Right ventricle myocardium inferior (tissue), 1 donor: Measurements from ENCODE around the gene KRTAP5-9. TPM values are rescaled to one million over a fixed set of nuclear protein-coding genes. Genes with fewer than 3 reads are reported as not detected.
"Not testable (repeated sequence)": the region's sequence is repeated elsewhere in the genome, so short reads cannot be mapped to it uniquely, and the experiment has no call there.

Experiments used
- ATAC-seq: fragments of 200-7000 bp; cut with Tn5 transposase; one replicate; pipeline ENCODE4 v1.9.1; 2020; ENCODE audit warnings: mild to moderate bottlenecking, moderate library complexity
- DNase-seq: peaks from one replicate; pipeline ENCODE4 v3.0.0; 2021; ENCODE audit errors: missing footprints
- intact Hi-C: fragments of 100-400 bp; cut with DNase I; formaldehyde crosslinking; loops from one replicate; pipeline ENCODE4 v1.11.0; 2022
- total RNA-seq: library from RNA; stranded (reverse); fragmentation: NEBNext Ultra II Directional; extraction: Animal tissue kit (Norgen Biotek cat#: 25700); gene quantifications from one replicate; pipeline ENCODE4 v1.2.1, GENCODE V29; 2021
- donor health status: DM: no; HTN: yes; CAD: no; lungs with severe emphysema.

KRTAP5-9 gene
- total RNA-seq, 1 donor from 2014 or later: not detected

DNA sequence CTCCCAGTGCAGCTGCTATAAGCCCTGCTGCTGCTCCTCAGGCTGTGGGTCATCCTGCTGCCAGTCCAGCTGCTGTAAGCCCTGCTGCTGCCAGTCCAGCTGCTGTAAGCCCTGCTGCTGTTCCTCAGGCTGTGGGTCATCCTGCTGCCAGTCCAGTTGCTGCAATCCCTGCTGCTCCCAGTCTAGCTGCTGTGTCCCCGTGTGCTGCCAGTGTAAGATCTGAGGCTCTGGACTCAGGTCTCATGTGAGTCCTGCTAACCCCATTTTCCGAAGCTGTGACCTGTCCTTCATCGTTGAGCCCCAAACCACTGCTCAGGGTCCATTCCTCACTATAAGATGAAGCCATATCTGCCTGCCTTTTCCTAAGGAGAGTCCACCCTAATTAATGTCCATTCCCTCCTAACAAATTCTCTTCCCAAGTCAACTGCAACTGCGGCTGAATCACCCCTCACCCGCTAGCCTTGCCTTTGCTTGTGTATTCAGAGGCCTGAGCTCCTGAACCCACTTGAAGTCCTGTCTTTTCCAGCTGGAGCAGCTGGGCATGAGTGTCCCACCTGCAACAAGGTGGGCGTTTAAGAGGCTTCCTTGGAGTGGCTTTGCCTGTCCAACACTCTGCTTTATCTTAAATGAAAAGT lies 20.5 kb upstream of the KRTAP5-9 start:
- intact Hi-C loops: no loop called here
- DNase-seq: no peak
- no peak for ATAC-seq

DNA sequence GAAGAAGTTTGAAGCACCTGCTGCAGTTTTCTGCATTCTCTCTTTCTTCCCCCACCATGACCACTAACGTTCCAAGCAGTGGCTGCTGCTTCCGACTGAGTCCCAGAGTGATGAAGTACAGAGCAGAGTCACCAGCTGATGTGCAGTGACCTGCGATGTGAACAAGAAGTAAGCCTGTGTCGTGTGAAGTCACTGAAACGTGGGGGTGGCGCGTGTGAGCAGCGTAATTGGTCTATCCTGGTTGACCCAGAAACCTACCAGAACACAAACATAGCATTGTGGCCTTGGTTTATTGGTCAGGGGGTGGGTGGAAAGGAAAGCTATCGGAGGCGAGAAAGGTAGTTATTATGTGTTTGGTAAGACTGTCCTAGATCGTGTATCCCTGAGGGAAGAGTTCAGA lies 17.6 kb upstream of the KRTAP5-9 start:
- DNase-seq (no peak), ATAC-seq (no peak)
- intact Hi-C loops: no loop called here

DNA sequence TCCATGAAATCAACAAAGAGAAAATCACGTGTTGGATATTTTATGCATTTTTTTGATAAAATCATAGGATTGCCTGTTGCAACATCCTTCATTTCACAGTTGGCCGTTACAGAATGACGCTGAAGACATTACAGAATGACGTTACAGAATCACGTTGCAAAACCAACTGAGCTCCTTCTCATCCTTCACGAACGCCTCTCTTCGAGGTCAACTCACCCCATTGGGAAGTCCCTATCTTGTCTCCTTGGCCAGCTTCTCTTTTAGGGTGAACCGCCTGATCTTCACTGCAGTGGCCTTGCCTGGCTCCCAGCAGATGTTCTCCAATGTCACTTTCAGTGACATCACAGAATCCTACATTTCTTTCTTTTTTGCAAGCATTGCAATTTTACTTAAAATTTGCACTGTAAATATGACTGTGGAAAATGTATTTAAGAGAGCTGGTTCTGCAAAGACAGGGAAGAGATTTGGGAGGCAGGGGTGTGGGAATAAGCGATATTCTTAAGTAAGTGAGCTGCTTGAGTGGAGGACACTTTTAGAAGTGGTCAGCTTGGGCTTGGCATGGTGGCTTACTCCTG lies 16.1 kb upstream of the KRTAP5-9 start:
- intact Hi-C loops: no loop called here
- no peak for ATAC-seq
- no peak for DNase-seq

DNA sequence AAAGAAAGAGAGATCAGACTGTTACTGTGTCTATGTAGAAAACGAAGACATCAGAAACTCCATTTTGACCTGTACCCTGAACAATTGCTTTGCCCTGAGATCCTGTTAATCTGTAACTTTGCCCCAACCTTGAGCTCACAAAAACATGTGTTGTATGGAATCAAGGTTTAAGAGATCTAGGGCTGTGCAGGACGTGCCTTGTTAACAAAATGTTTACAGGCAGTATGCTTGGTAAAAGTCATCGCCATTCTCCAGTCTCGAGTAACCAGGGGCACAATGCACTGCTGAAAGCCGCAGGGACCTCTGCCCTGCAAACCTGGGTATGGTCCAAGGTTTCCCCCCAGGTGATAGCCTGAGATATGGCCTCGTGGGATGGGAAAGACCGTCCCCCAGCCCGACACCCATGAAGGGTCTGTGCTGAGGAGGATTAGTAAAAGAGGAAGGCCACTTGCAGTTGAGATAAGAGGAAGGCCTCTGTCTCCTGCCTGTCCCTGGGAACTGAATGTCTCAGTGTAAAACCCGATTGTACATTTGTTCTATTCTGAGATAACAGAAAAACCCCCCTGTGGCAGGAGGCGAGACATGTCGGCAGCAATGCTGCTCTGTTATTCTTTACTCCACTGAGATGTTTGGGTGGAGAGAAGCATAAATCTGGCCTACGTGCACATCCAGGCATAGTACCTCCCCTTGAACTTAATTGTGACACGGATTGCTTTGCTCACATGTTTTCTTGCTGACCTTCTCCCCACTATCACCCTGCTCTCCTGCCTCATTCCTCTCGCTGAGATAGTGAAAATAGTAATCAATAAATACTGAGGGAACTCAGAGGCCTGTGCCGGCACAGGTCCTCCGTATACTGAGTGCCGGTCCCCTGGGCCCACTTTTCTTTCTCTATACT lies 13.3 kb upstream of the KRTAP5-9 start:
- intact Hi-C loops, ATAC-seq, DNase-seq: not testable (repeated sequence)

DNA sequence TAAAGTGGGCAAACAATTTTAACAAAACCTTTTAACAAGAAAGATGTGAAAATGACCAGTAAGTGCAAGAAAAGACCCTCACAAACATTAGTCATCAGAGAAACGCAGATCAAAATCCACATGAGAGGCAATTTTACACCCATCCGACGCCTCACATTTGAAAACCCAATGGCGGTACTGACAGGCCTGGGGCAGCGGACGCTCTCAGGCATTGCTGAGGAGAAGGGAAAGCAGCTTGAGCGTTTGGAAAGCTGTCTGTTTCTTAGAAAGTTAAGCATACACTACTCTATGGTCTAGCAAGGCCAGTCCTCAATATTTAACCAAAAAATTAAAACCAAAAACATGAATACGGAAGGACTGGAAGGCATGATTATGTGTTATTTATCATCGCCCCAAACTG lies 12.4 kb upstream of the KRTAP5-9 start:
- ATAC-seq: no peak
- intact Hi-C loops: no loop called here
- DNase-seq: no peak

DNA sequence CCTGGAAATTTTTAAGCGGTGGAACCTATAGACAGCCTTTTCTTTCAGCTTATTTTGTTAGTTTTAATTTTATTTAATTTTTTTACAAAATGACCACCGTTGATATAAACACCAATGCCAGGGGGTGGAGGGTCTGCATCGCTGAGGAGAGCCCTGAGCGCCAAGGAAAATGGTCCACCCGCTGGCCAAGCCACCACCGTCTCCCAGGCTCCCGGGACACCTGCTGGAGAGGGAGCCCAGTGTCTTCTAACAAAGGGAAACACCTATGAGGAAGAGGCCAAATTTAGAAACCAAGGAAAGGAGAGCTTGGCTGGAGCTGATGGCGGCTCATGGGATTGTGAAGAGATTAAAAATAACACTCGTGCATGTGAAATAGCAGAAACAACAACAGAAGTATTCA lies 10.7 kb upstream of the KRTAP5-9 start:
- DNase-seq (no peak), ATAC-seq (no peak)
- intact Hi-C loops: no loop called here

DNA sequence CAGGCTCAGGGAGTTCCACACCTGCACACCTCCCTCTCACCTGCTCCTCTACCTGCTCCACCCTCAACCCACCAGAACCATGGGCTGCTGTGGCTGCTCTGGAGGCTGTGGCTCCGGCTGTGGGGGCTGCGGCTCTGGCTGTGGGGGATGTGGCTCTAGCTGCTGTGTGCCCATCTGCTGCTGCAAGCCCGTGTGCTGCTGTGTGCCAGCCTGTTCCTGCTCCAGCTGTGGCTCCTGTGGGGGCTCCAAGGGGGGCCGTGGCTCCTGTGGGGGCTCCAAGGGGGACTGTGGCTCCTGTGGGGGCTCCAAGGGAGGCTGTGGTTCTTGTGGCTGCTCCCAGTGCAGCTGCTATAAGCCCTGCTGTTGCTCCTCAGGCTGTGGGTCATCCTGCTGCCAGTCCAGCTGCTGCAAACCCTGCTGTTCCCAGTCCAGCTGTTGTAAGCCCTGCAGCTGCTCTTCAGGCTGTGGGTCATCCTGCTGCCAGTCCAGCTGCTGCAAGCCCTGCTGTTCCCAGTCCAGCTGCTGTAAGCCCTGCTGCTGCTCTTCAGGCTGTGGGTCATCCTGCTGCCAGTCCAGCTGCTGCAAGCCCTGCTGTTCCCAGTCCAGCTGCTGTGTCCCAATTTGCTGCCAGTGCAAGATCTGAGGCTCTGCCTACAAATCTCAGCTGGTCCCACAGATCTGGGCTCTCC lies 10.1 kb upstream of the KRTAP5-9 start, which contains the start of gene KRTAP5-8:
KRTAP5-8 (plus strand) TSS at position 49 of the 689 bp plus-strand sequence; CDS start at position 80, 31 bp downstream.
- DNase-seq, ATAC-seq, intact Hi-C loops: not testable (repeated sequence)

DNA sequence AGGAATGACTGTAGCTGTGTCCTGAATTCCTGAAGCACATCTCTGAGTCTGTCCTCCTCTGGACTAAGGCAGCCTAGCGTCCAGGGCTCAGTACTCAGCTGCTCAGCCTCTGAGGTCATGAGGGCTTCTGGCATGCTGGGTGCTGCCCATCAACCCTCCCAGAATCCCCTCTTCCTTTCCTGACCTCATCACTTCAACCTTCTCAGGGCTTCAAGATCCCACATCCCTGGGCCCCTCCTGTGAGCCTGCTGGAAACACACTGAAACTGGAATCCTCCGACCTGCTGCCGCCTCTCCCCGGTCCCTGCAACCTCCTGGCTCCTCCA lies 9.6 kb upstream of the KRTAP5-9 start:
- intact Hi-C loops: no loop called here

DNA sequence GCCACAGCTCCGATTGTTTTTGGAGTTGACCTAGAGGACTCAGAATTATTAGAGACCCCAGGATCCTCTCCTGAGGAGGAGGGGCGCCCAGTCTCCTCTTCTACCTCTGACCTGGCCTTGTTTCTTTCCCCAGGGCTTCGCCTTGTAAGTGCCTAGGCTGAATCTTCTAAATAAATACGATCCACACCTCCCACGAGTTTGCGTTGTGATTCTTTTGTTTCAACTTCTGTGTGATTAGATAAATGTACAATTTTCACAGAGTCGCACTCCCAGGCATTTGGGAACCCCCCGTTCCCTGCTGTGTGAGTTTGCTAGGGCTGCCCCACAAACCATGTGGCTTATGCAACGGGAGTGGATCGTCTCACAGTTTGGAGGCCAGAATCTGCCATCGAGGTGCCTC lies 9.2 kb upstream of the KRTAP5-9 start:
- no peak for ATAC-seq
- no peak for DNase-seq
- intact Hi-C loops: no loop called here

More for the DNA sequence above, 9.6 kb upstream of the KRTAP5-9 start:
- no peak for DNase-seq
- ATAC-seq: no peak

DNA sequence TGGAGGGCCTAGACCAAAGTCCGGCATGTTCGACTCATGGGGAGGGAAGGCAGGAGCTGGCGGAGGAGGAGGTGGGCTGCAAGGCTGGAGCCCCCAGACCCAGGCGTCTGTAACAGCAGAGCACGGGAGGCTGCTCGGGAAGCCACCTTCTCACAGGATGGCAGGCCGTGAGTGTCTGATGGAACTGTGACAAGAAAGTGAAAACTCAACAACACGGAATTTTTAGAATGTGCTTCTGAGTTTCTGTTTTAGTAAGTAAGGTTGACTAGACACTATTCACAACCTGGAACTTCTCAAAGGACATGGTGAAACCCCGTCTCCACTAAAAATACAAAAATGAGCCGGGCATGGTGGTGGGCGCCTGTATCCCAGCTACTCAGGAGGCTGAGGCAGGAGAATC lies 8.2 kb upstream of the KRTAP5-9 start:
- intact Hi-C loops, DNase-seq, ATAC-seq: not testable (repeated sequence)

DNA sequence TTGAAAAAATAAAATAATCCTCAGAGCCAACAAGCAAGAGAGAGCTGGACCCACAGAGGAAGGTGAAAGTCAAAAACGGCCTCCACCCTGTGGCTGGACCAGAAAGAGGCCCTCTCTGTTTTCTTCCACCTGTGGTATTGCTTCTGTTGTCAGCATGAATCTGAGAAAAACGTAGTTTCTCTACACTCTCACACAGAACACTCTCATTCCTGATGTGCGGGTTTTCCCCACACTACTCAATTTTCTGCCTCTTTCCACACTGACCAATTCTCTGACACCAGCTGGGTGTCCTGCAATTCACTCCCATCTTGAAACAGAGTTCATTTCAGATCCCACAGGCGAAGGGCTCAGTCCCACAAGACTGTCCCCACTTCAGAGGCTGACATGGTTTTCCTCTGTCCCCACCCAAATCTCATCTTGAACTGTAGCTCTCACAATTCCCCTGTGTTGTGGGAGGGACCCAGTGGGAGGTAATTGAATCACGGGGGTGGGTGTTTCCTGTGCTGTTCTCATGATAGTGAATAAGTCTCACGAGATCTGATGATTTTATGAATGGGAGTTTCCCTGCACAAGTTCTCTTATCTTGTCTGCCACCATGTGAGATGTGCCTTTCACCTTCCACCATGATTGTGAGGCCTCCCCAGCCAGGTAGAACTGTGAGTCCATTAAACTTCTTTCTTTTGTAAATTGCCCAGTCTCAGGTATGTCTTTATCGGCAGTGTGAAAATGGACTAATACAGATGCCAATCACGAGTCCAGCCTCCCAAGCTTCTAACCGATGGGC lies 7.5 kb upstream of the KRTAP5-9 start:
- intact Hi-C loops, DNase-seq, ATAC-seq: not testable (repeated sequence)

DNA sequence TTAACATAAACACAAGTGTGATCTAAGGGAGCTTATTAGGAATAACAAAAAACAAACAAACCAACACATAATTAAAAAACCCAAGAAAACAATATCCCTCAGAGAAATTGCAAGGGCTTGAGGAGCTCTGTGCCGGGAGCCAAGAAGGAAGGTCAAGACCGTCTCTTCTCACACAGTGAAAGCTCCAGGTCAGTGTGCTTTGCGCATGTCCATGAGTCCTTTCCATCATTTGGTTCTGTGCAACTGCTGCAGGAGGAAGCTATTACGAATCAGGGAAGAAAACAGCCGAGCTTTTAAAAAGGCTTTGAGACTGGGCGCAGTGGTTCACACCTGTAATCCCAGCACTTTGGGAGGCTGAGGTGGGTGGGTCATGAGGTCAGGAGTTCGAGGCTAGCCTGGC lies 5.8 kb upstream of the KRTAP5-9 start:
- no peak for ATAC-seq
- no peak for DNase-seq
- intact Hi-C loops: no loop called here

DNA sequence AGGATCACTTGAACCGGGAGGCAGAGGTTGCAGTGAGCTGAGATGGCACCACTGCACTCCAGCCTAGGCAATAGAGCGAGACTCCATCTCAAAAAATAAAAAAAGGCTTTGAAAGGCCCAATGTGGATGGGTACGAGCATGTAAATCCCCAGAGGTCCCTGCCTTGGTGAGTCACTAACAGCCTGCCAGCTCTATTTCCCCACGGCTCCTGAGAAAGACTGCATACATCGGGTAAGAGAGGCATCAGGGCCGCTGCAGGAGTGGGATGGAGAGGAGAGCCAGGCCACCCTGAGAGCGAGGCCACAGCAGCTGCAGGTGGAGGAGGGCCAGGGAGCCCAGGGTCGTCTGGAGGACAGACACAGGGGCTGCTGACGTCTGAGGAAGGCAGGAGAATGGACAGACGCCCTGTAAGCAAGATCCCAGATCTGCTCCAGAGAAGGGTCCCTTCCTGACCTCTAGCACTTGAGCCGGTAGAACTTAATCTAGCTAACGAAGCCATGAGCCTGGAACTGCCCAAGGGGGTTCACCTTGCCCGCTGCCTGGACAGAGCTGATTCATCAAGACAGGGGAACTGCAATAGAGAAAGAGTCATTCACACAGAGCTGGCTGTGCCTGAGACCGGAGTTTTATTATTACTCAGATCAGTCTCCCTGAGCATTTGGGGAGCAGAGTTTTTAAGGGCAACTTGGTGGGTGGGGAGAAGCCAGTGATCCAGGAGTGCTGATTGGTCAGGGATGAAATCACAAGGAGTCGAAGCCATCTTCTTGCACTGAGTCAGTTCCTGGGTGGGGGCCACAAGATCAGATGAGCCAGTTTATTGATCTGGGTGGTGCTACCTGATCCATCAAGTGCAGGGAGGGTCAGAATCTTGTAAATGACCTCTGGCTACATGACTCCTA lies 5.1 kb upstream of the KRTAP5-9 start:
- ATAC-seq: no peak
- DNase-seq: no peak
- intact Hi-C loops: no loop called here

DNA sequence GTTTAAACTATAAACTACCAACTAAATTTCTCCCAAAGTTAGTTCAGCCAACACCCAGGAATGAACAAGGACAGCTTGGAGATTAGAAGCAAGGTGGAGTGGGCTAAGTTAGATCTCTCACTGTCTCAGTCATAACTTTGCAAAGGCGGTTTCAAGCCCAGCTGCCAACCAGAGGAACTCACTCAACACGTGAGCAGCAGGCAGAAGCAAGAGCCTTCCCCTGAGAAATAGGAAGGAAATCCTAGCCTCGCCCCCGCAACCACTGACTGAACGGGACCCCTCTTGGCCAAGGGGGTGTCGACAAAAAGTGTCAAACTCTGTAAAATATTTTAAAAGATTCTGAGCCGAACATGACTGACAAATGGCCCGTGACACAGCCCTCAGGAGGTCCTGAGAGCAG lies 4.4 kb upstream of the KRTAP5-9 start:
- intact Hi-C loops: no loop called here
- ATAC-seq (no peak), DNase-seq (no peak)

DNA sequence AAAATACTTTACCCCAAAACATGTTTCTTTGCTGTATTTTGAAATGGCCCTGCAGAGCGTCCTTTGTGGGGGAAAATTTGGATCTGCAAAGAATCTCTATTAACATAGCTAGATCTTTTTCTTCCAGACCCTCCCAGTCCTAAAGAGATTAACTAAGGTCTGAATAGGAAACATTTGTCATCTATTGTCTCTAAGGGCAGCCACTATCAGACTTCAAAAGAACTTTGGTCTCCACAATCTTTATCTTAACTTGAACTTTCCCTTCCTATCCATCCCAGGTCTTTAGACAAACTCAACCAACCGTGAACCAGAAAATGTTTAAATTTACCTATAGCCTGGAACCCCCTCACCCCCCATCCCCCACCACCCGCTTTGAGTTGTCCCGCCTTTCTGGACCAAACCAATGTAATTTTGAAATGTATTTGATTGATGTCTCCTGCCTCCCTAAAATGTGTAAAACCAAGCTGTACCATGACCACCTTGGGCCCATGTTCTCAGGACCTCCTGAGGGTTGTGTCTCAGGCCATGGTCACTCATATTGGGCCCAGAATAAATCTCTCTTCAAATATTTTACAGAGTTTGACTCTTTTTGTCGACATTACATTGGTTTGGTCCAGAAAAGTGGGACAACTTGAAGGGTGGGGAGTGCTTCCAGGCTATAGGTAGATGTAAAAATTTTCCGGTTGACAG lies 3.5 kb upstream of the KRTAP5-9 start:
- no peak for ATAC-seq
- no peak for DNase-seq
- intact Hi-C loops: no loop called here

DNA sequence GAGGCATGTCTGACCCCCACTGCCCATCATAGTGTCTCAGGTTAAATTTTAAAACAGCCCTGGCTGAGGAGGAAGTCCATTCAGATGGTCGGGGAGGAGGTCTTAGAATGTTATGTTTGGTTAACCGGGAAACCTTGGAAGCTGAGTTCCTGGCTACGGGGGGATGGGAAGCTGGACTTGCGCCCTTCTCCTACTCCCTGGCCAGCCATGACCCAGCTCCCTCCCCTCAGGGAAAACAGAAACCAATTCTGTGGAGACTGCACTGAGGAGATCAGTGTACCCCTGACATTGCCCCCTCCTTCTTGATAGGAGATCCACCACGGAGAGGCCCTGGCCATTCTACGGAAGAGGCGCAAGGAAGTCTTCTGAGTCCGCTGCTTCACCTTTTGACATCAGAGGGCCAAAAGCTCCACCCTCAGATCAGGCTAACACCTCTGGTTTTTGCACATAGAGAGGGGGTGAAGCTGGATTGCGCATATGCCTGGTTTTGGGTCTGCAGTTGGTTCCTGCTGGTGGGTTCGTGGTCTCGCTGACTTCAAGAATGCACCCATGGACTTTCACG lies 2.7 kb upstream of the KRTAP5-9 start:
- ATAC-seq: no peak
- intact Hi-C loops: no loop called here
- no peak for DNase-seq

DNA sequence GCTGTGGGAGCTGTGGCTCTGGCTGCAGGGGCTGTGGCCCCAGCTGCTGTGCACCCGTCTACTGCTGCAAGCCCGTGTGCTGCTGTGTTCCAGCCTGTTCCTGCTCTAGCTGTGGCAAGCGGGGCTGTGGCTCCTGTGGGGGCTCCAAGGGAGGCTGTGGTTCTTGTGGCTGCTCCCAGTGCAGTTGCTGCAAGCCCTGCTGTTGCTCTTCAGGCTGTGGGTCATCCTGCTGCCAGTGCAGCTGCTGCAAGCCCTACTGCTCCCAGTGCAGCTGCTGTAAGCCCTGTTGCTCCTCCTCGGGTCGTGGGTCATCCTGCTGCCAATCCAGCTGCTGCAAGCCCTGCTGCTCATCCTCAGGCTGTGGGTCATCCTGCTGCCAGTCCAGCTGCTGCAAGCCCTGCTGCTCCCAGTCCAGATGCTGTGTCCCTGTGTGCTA lies 514 bp downstream of the KRTAP5-9 start:
- ATAC-seq (no peak), DNase-seq (no peak)
- intact Hi-C loops: no loop called here
